ENCODE results near the gene DMAC1. TPM values are rescaled to one million over a fixed set of nuclear protein-coding genes. Genes with fewer than 3 reads are reported as not detected.

DMAC1 gene
- total and polyA plus RNA-seq, 9 donors, result 44.3 to 97.8 (median 59.7) TPM

- Histone ChIP-seq H3K36me3 (ENCODE audit: control insufficient read depth, insufficient read depth, low read length) (no peaks in the 10 kb centered on the region), H3K27me3 (ENCODE audit: control insufficient read depth, insufficient read depth, low read length) (no peaks in the 10 kb centered on the region), H3K4me3 (ENCODE audit: low read length) (no peak overlapping the region), H3K27ac (ENCODE audit: low read length) (peak overlapping the region; percentile 29), H3K9me3 (replicated peaks; ENCODE audit: control insufficient read depth, low read depth, low read length) (no peaks in the 10 kb centered on the region), H3K4me1 (ENCODE audit: control insufficient read depth, insufficient read depth, low read length) (no peaks in the 10 kb centered on the region)
- peak; percentile 74 for DNase-seq
- 44% methylated on average over 2 of the region's 5 CpGs for WGBS (ENCODE audit: insufficient coverage)
Observed at GRCh38 chr9:7823651-7824050, 24.1 kb upstream of the DMAC1 start.

GRCh38 chr9:7819984-7820383, 20.4 kb upstream of the DMAC1 start:
- H3K4me3 ChIP-seq (ENCODE audit: low read length), result no peak overlapping the region
- no peaks in the 10 kb centered on the region for H3K36me3 ChIP-seq (ENCODE audit: control insufficient read depth, insufficient read depth, low read length)
- H3K27ac ChIP-seq (ENCODE audit: low read length), result no peak overlapping the region
- H3K27me3 ChIP-seq (ENCODE audit: control insufficient read depth, insufficient read depth, low read length), result no peaks in the 10 kb centered on the region
- no CpG with 5 or more reads among the region's 1 CpG for WGBS (ENCODE audit: insufficient coverage)
- H3K4me1 ChIP-seq (ENCODE audit: control insufficient read depth, insufficient read depth, low read length), result no peaks in the 10 kb centered on the region
- no peak for DNase-seq
- no peaks in the 10 kb centered on the region for H3K9me3 ChIP-seq (replicated peaks; ENCODE audit: control insufficient read depth, low read depth, low read length)

- DNase-seq, result no peak
- no peaks in the 10 kb centered on the region for H3K9me3 ChIP-seq (replicated peaks; ENCODE audit: control insufficient read depth, low read depth, low read length)
- WGBS (ENCODE audit: insufficient coverage), result no CpG with 5 or more reads among the region's 2 CpGs
- H3K27me3 ChIP-seq (ENCODE audit: control insufficient read depth, insufficient read depth, low read length), result no peaks in the 10 kb centered on the region
- no peak overlapping the region for H3K4me3 ChIP-seq (ENCODE audit: low read length)
- H3K36me3 ChIP-seq (ENCODE audit: control insufficient read depth, insufficient read depth, low read length), result no peaks in the 10 kb centered on the region
- H3K4me1 ChIP-seq (ENCODE audit: control insufficient read depth, insufficient read depth, low read length), result no peaks in the 10 kb centered on the region
- no peak overlapping the region for H3K27ac ChIP-seq (ENCODE audit: low read length)
Observed at GRCh38 chr9:7816021-7816420, 16.4 kb upstream of the DMAC1 start.

GRCh38 chr9:7813030-7813429, 13.5 kb upstream of the DMAC1 start:
- H3K4me1 ChIP-seq (ENCODE audit: control insufficient read depth, insufficient read depth, low read length), result no peaks in the 10 kb centered on the region
- H3K4me3 ChIP-seq (ENCODE audit: low read length), result no peak overlapping the region
- H3K36me3 ChIP-seq (ENCODE audit: control insufficient read depth, insufficient read depth, low read length), result no peaks in the 10 kb centered on the region
- H3K27me3 ChIP-seq (ENCODE audit: control insufficient read depth, insufficient read depth, low read length), result no peaks in the 10 kb centered on the region
- no CpG with 5 or more reads among the region's 2 CpGs for WGBS (ENCODE audit: insufficient coverage)
- H3K9me3 ChIP-seq (replicated peaks; ENCODE audit: control insufficient read depth, low read depth, low read length), result no peaks in the 10 kb centered on the region
- no peak overlapping the region for H3K27ac ChIP-seq (ENCODE audit: low read length)
- no peak for DNase-seq

- no peaks in the 10 kb centered on the region for H3K36me3 ChIP-seq (ENCODE audit: control insufficient read depth, insufficient read depth, low read length)
- WGBS (ENCODE audit: insufficient coverage), result no CpG with 5 or more reads among the region's 3 CpGs
- H3K27ac ChIP-seq (ENCODE audit: low read length), result no peak overlapping the region
- DNase-seq, result no peak
- H3K9me3 ChIP-seq (replicated peaks; ENCODE audit: control insufficient read depth, low read depth, low read length), result no peaks in the 10 kb centered on the region
- no peaks in the 10 kb centered on the region for H3K27me3 ChIP-seq (ENCODE audit: control insufficient read depth, insufficient read depth, low read length)
- no peak overlapping the region for H3K4me3 ChIP-seq (ENCODE audit: low read length)
- no peaks in the 10 kb centered on the region for H3K4me1 ChIP-seq (ENCODE audit: control insufficient read depth, insufficient read depth, low read length)
Observed at GRCh38 chr9:7811677-7812076, 12.1 kb upstream of the DMAC1 start.

- no peak for DNase-seq
- no peaks in the 10 kb centered on the region for H3K27me3 ChIP-seq (ENCODE audit: control insufficient read depth, insufficient read depth, low read length)
- H3K4me3 ChIP-seq (ENCODE audit: low read length), result no peak overlapping the region
- H3K36me3 ChIP-seq (ENCODE audit: control insufficient read depth, insufficient read depth, low read length), result no peaks in the 10 kb centered on the region
- H3K4me1 ChIP-seq (ENCODE audit: control insufficient read depth, insufficient read depth, low read length), result peaks cover 8% of the 10 kb centered on the region
- H3K27ac ChIP-seq (ENCODE audit: low read length), result no peak overlapping the region
- no peaks in the 10 kb centered on the region for H3K9me3 ChIP-seq (replicated peaks; ENCODE audit: control insufficient read depth, low read depth, low read length)
Observed at GRCh38 chr9:7802666-7803065, 3.1 kb upstream of the DMAC1 start.

- Histone ChIP-seq H3K9me3 (replicated peaks; ENCODE audit: control insufficient read depth, low read depth, low read length) (no peaks in the 10 kb centered on the region), H3K36me3 (ENCODE audit: control insufficient read depth, insufficient read depth, low read length) (peaks cover 7% of the 10 kb centered on the region), H3K4me3 (ENCODE audit: low read length) (peak overlapping the region; percentile 97), H3K27ac (ENCODE audit: low read length) (no peak overlapping the region), H3K4me1 (ENCODE audit: control insufficient read depth, insufficient read depth, low read length) (peaks cover 8% of the 10 kb centered on the region), H3K27me3 (ENCODE audit: control insufficient read depth, insufficient read depth, low read length) (no peaks in the 10 kb centered on the region)
- no peak for DNase-seq
- WGBS (ENCODE audit: insufficient coverage), result no CpG with 5 or more reads among the region's 8 CpGs
Observed at GRCh38 chr9:7799944-7800285, 337 bp upstream of the DMAC1 start.

GRCh38 chr9:7794196-7794595, 5.4 kb downstream of the DMAC1 start:
- H3K9me3 ChIP-seq (replicated peaks; ENCODE audit: control insufficient read depth, low read depth, low read length), result no peaks in the 10 kb centered on the region
- 89% methylated on average over 2 of the region's 3 CpGs for WGBS (ENCODE audit: insufficient coverage)
- no peak overlapping the region for H3K4me3 ChIP-seq (ENCODE audit: low read length)
- H3K27ac ChIP-seq (ENCODE audit: low read length), result no peak overlapping the region
- no peaks in the 10 kb centered on the region for H3K27me3 ChIP-seq (ENCODE audit: control insufficient read depth, insufficient read depth, low read length)
- no peak for DNase-seq
- H3K36me3 ChIP-seq (ENCODE audit: control insufficient read depth, insufficient read depth, low read length), result peaks cover 20% of the 10 kb centered on the region
- H3K4me1 ChIP-seq (ENCODE audit: control insufficient read depth, insufficient read depth, low read length), result peaks cover 13% of the 10 kb centered on the region

GRCh38 chr9:7791394-7791793, 8.2 kb downstream of the DMAC1 start:
- no peak overlapping the region for H3K4me3 ChIP-seq (ENCODE audit: low read length)
- peaks cover 7% of the 10 kb centered on the region for H3K4me1 ChIP-seq (ENCODE audit: control insufficient read depth, insufficient read depth, low read length)
- WGBS (ENCODE audit: insufficient coverage), result 8% methylated on average over 3 of the region's 4 CpGs
- H3K9me3 ChIP-seq (replicated peaks; ENCODE audit: control insufficient read depth, low read depth, low read length), result no peaks in the 10 kb centered on the region
- no peak overlapping the region for H3K27ac ChIP-seq (ENCODE audit: low read length)
- H3K27me3 ChIP-seq (ENCODE audit: control insufficient read depth, insufficient read depth, low read length), result no peaks in the 10 kb centered on the region
- no peak for DNase-seq
- peaks cover 22% of the 10 kb centered on the region for H3K36me3 ChIP-seq (ENCODE audit: control insufficient read depth, insufficient read depth, low read length)

GRCh38 chr9:7790819-7791182, 8.8 kb downstream of the DMAC1 start:
- WGBS (ENCODE audit: insufficient coverage), result 88% methylated on average over 4 of the region's 6 CpGs
- no peak overlapping the region for H3K27ac ChIP-seq (ENCODE audit: low read length)
- H3K27me3 ChIP-seq (ENCODE audit: control insufficient read depth, insufficient read depth, low read length), result no peaks in the 10 kb centered on the region
- no peak for DNase-seq
- H3K4me3 ChIP-seq (ENCODE audit: low read length), result no peak overlapping the region
- H3K4me1 ChIP-seq (ENCODE audit: control insufficient read depth, insufficient read depth, low read length), result peaks cover 7% of the 10 kb centered on the region
- H3K9me3 ChIP-seq (replicated peaks; ENCODE audit: control insufficient read depth, low read depth, low read length), result no peaks in the 10 kb centered on the region
- peaks cover 21% of the 10 kb centered on the region for H3K36me3 ChIP-seq (ENCODE audit: control insufficient read depth, insufficient read depth, low read length)

GRCh38 chr9:7790022-7790818, 9.4 kb downstream of the DMAC1 start:
- H3K4me3 ChIP-seq (ENCODE audit: low read length), result no peak overlapping the region

More at GRCh38 chr9:7790022-7790818, 9.4 kb downstream of the DMAC1 start:
- H3K27ac ChIP-seq (ENCODE audit: low read length), result no peak overlapping the region
- 70% methylated on average over 12 of the region's 12 CpGs for WGBS (ENCODE audit: insufficient coverage)
- peaks cover 18% of the 10 kb centered on the region for H3K36me3 ChIP-seq (ENCODE audit: control insufficient read depth, insufficient read depth, low read length)
- H3K4me1 ChIP-seq (ENCODE audit: control insufficient read depth, insufficient read depth, low read length), result peaks cover 7% of the 10 kb centered on the region
- no peaks in the 10 kb centered on the region for H3K9me3 ChIP-seq (replicated peaks; ENCODE audit: control insufficient read depth, low read depth, low read length)
- H3K27me3 ChIP-seq (ENCODE audit: control insufficient read depth, insufficient read depth, low read length), result no peaks in the 10 kb centered on the region
- no peak for DNase-seq
